ENCODE data around the gene DNAI1.
A peak's percentile ranks its signal among the peaks of the same experiment; 100 is the strongest.

Gene DNAI1

GRCh38 chr9:34491596-34491995, 33.0 kb downstream of the DNAI1 start:
- no peak for DNase-seq

GRCh38 chr9:34492051-34492450, 33.4 kb downstream of the DNAI1 start:
- no peak for DNase-seq

GRCh38 chr9:34493972-34494535, 35.4 kb downstream of the DNAI1 start:
- peak; percentile 68 to 83 (median 77) for DNase-seq

- DNase-seq, result no peak
These were observed 37.6 kb downstream of the DNAI1 start for GRCh38 chr9:34496149-34496712.

GRCh38 chr9:34498553-34498952, 39.9 kb downstream of the DNAI1 start:
- no peak for DNase-seq

- DNase-seq, result no peak
These were observed 40.5 kb downstream of the DNAI1 start for GRCh38 chr9:34499076-34499475.

GRCh38 chr9:34500623-34501267, 42.1 kb downstream of the DNAI1 start:
- DNase-seq, result peak; percentile 59 to 77 (median 64)

- no peak for DNase-seq
These were observed 42.8 kb downstream of the DNAI1 start for GRCh38 chr9:34501372-34501771.

- DNase-seq, result no peak
These were observed 43.4 kb downstream of the DNAI1 start for GRCh38 chr9:34501889-34502425.

GRCh38 chr9:34502471-34502870, 43.9 kb downstream of the DNAI1 start:
- no peak for DNase-seq

GRCh38 chr9:34502891-34503290, 44.3 kb downstream of the DNAI1 start:
- no peak for DNase-seq

GRCh38 chr9:34503406-34503805, 44.8 kb downstream of the DNAI1 start:
- DNase-seq, result no peak

- DNase-seq, result no peak
These were observed 46.9 kb downstream of the DNAI1 start for GRCh38 chr9:34505370-34506120.

GRCh38 chr9:34506623-34507022, 48.0 kb downstream of the DNAI1 start:
- no peak for DNase-seq

- no peak for DNase-seq
These were observed 49.0 kb downstream of the DNAI1 start for GRCh38 chr9:34507556-34507955.

GRCh38 chr9:34507966-34508365, 49.4 kb downstream of the DNAI1 start:
- DNase-seq, result no peak

GRCh38 chr9:34508463-34508862, 49.9 kb downstream of the DNAI1 start:
- DNase-seq, result no peak

- no peak for DNase-seq
These were observed 50.3 kb downstream of the DNAI1 start for GRCh38 chr9:34508951-34509350.

GRCh38 chr9:34510497-34511468, 52.2 kb downstream of the DNAI1 start:
- DNase-seq, result no peak

- DNase-seq, result no peak
These were observed 53.8 kb downstream of the DNAI1 start for GRCh38 chr9:34512131-34513078.

All from suppressor macrophage (primary cell).